ENCODE results near the gene MGLL. TPM values are rescaled to one million over a fixed set of nuclear protein-coding genes. Genes with fewer than 3 reads are reported as not detected.

MGLL gene
- total and polyA plus RNA-seq, 2 donors (not counting 1 experiment from before 2014, with no cell fraction given): 1.7 to 6.9 TPM

GRCh38 chr3:127663151-127663550 is 159.2 kb downstream of the MGLL start:
- H3K9ac ChIP-seq (ENCODE audit: low read length): no peak overlapping the region
- DNase-seq: no peak
- H3K27ac ChIP-seq (ENCODE audit: low read length in 2 of 2): no peak overlapping the region
- no peaks in the 10 kb centered on the region for H3K9me3 ChIP-seq (ENCODE audit: control extremely low read depth in 1 of 3, control insufficient read depth in 2 of 3, insufficient read depth in 1 of 3, low read length in 2 of 3)
- no peaks in the 10 kb centered on the region for H3K9me3 Mint-ChIP-seq (ENCODE audit: insufficient read depth)
- no peaks in the 10 kb centered on the region for H3K27me3 ChIP-seq (replicated peaks in 1 of 4; ENCODE audit: control extremely low read depth in 1 of 4, control insufficient read depth in 3 of 4, insufficient read depth in 4 of 4, low read length in 3 of 4)
- ChIA-PET CTCF (no interaction called here), POLR2A (no interaction called here)
- intact Hi-C loops (cut with micrococcal nuclease): no loop called here
- WGBS (ENCODE audit: insufficient coverage): 80% methylated on average over 1 of the region's 5 CpGs
- H3K27ac Mint-ChIP-seq: no peak overlapping the region
- H3K36me3 ChIP-seq (replicated peaks in 1 of 2; ENCODE audit: control extremely low read depth in 1 of 2, control insufficient read depth in 1 of 2, extremely low read depth in 1 of 2, insufficient read depth in 2 of 2, low read length in 1 of 2): no peaks in the 10 kb centered on the region
- no peak for ATAC-seq (ENCODE audit: low read depth)
- no peaks in the 10 kb centered on the region for H3K4me1 Mint-ChIP-seq
- H3K4me2 ChIP-seq (replicated peaks; ENCODE audit: low read depth, low read length, poor library complexity, severe bottlenecking): no peak overlapping the region
- H3K4me1 ChIP-seq (ENCODE audit: control insufficient read depth in 2 of 2, insufficient read depth in 2 of 2, low read length in 2 of 2): no peaks in the 10 kb centered on the region
- H3K79me2 ChIP-seq (ENCODE audit: control insufficient read depth, insufficient read depth, low read length): no peaks in the 10 kb centered on the region
- no peak for TF ChIP-seq EZH2 (IDR thresholded peaks at IDR 0.05; ENCODE audit: borderline replicate concordance, insufficient read depth, low read depth, low read length, poor library complexity, severe bottlenecking)
- no peak for TF ChIP-seq CTCF (IDR thresholded peaks at IDR 0.05)
- H2AFZ ChIP-seq (ENCODE audit: insufficient read depth, low read depth, low read length, poor library complexity, severe bottlenecking): no peak overlapping the region
- no peak overlapping the region for H3K4me3 Mint-ChIP-seq
- no peak overlapping the region for H3K4me3 ChIP-seq (ENCODE audit: control extremely low read depth in 1 of 5, extremely low read depth in 1 of 5, insufficient read depth in 1 of 5, low read depth in 2 of 5, low read length in 4 of 5)
- H4K20me1 ChIP-seq (ENCODE audit: control insufficient read depth, insufficient read depth, low read length, poor library complexity, severe bottlenecking): no peaks in the 10 kb centered on the region
- no peaks in the 10 kb centered on the region for H3K27me3 Mint-ChIP-seq

DNA sequence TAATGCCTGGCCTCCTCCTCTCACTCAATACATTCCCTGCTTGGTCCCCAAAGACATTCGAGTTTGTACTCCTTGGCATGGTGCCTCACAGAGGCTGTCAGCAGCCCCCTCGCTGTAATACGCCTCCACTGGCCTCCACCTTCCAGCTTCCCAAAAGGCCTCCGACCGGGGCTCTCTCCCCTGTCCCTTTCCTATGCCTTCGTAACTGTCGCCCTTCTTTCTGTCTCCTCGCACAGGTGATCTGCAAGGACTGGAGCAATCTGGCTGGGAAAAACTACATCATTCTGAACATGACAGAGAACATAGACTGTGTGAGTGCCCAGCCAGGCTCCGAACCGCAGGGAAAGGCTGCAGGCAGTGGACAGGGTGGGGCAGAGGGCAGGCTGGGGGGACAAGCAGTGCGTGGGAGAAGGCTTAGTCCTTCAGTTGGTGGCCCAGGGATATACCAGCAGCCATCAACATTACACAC is 160.3 kb downstream of the MGLL start:
- H3K27me3 Mint-ChIP-seq: no peaks in the 10 kb centered on the region
- Histone ChIP-seq H3K79me2 (ENCODE audit: control insufficient read depth, insufficient read depth, low read length) (no peaks in the 10 kb centered on the region), H3K36me3 (replicated peaks in 1 of 2; ENCODE audit: control extremely low read depth in 1 of 2, control insufficient read depth in 1 of 2, extremely low read depth in 1 of 2, insufficient read depth in 2 of 2, low read length in 1 of 2) (no peaks in the 10 kb centered on the region), H3K27ac (ENCODE audit: low read length in 2 of 2) (no peak overlapping the region), H3K9me3 (ENCODE audit: control extremely low read depth in 1 of 3, control insufficient read depth in 2 of 3, insufficient read depth in 1 of 3, low read length in 2 of 3) (no peaks in the 10 kb centered on the region), H2AFZ (ENCODE audit: insufficient read depth, low read depth, low read length, poor library complexity, severe bottlenecking) (no peak overlapping the region), H3K4me3 (ENCODE audit: control extremely low read depth in 1 of 5, extremely low read depth in 1 of 5, insufficient read depth in 1 of 5, low read depth in 2 of 5, low read length in 4 of 5) (no peak overlapping the region), H3K27me3 (replicated peaks in 1 of 4; ENCODE audit: control extremely low read depth in 1 of 4, control insufficient read depth in 3 of 4, insufficient read depth in 4 of 4, low read length in 3 of 4) (no peaks in the 10 kb centered on the region), H3K4me1 (ENCODE audit: control insufficient read depth in 2 of 2, insufficient read depth in 2 of 2, low read length in 2 of 2) (no peaks in the 10 kb centered on the region), H4K20me1 (ENCODE audit: control insufficient read depth, insufficient read depth, low read length, poor library complexity, severe bottlenecking) (no peaks in the 10 kb centered on the region), H3K9ac (ENCODE audit: low read length) (no peak overlapping the region), H3K4me2 (replicated peaks; ENCODE audit: low read depth, low read length, poor library complexity, severe bottlenecking) (no peak overlapping the region)
- ATAC-seq (ENCODE audit: low read depth) (no peak), DNase-seq (no peak)
- no peak for TF ChIP-seq CTCF (IDR thresholded peaks at IDR 0.05)
- no peak for TF ChIP-seq EZH2 (IDR thresholded peaks at IDR 0.05; ENCODE audit: borderline replicate concordance, insufficient read depth, low read depth, low read length, poor library complexity, severe bottlenecking)
- ChIA-PET POLR2A (no interaction called here), CTCF (no interaction called here)
- H3K9me3 Mint-ChIP-seq (ENCODE audit: insufficient read depth): no peaks in the 10 kb centered on the region
- intact Hi-C loops (cut with micrococcal nuclease): no loop called here
- WGBS (ENCODE audit: insufficient coverage): 94% methylated on average over 8 of the region's 11 CpGs
- H3K27ac Mint-ChIP-seq: no peak overlapping the region
- H3K4me3 Mint-ChIP-seq: no peak overlapping the region
- H3K4me1 Mint-ChIP-seq: no peaks in the 10 kb centered on the region
